Heart left ventricle (tissue), 13 donors: Measurements from ENCODE around the gene NBAS.

Source experiments
- POLR2A ChIP-seq, 2 donors: fragments of 450-650 bp; IDR thresholded peaks; one replicate each; pipeline ENCODE4 v1.6.1; 2017; ENCODE audit warnings: antibody characterized with exemption in 2 of 2, mild to moderate bottlenecking in 2 of 2, moderate library complexity in 2 of 2
- TF ChIP-seq, protein P1 (sequence below), 12 donors: fragments of 200-600 bp; sonication (generic) in 4 of 12; IDR thresholded peaks; one replicate each; pipeline versions ENCODE4 v1.5.0 to v1.8.0; 2018 to 2022; ENCODE audit warnings: antibody characterized with exemption in 12 of 12, mild to moderate bottlenecking in 5 of 12
- donor health status: ischemic (EF 13 %, LVEDD 7.1; RV severe dilation, severe dysfunction).
- donor health status: DM: no; HTN: yes; CAD: no.
- donor health status: DM: no; HTN: no; CAD: no.
- donor health status: ischemic (EF 25% LVEDD 6.9; RV normal size, moderate dysfunction).
- donor health status: ischemic (EF 25% LVEDD 5.7; RV mildly dilated, moderate dysfunction).
- donor health status: ischemic (EF 35%, LVEDD 5.7; RV mildly dilated, moderate dysfunction).
- donor health status: nonischemic (EF 11% LVEDD 7.7; RV severe dilation, severe dysfunction).
- donor health status: DM: yes; HTN: yes; CAD: no.
- donor health status: PGD.
- donor health status: ischemic (EF 29% LVEDD 5.4; RV normal size, mild dysfunction).
- donor health status: nonischemic (EF 23%, LVEDD 6.1; RV moderate dilation, normal function).

- TF ChIP-seq, protein P1, sequence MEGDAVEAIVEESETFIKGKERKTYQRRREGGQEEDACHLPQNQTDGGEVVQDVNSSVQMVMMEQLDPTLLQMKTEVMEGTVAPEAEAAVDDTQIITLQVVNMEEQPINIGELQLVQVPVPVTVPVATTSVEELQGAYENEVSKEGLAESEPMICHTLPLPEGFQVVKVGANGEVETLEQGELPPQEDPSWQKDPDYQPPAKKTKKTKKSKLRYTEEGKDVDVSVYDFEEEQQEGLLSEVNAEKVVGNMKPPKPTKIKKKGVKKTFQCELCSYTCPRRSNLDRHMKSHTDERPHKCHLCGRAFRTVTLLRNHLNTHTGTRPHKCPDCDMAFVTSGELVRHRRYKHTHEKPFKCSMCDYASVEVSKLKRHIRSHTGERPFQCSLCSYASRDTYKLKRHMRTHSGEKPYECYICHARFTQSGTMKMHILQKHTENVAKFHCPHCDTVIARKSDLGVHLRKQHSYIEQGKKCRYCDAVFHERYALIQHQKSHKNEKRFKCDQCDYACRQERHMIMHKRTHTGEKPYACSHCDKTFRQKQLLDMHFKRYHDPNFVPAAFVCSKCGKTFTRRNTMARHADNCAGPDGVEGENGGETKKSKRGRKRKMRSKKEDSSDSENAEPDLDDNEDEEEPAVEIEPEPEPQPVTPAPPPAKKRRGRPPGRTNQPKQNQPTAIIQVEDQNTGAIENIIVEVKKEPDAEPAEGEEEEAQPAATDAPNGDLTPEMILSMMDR (IDR thresholded peaks at IDR 0.05) = no peak
- TF ChIP-seq POLR2A (IDR thresholded peaks at IDR 0.05) = no peak
These were observed 169.4 kb downstream of the NBAS start for GRCh38 chr2:15391751-15392150.
